ENCODE data around the gene ABLIM1. TPM values are rescaled to one million over a fixed set of nuclear protein-coding genes. Genes with fewer than 3 reads are reported as not detected.

The ABLIM1 gene
- total RNA-seq, 1 donor from 2014 or later: 51.4 TPM

DNA sequence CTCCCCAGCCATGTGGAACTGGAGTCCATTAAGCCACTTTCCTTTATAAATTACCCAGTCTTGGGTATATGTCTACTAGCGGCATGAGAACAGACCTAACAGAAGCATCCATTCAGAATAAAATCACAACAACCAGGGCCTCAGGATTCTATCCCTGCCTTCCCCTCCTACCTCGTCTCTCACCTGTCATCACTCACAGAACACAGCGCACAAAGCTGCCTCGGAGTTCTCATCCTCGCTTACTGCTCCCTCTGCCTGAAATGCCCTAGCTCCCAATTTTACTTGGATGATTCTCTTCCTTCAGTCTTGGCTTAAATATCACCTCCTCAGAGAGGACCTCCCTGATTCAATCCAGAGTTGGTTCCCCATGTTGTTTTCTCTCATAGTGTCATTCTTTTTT, 183.1 kb downstream of the ABLIM1 start:
- DNase-seq (ENCODE audit: low spot score in 2 of 2) (no peak), FAIRE-seq (no peak)

DNA sequence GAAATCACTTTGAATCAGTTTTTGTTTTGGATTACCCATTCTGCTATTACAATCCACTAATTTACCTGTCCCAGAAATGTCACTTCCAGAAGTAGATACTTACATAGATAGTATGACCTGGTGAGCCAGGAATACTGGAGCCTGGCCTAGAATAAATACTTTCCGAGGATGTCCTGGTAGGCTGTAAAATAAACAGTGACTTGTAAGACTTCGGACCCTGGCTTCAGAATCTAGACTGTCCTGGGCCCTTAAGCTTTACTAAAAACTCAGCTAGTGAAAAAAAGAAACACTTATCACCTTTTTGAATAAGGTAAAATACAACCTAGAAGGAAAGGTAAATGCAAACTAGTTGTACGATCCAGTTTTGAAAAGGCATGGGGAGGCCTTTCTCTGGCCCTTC, 184.3 kb downstream of the ABLIM1 start:
- no peak for FAIRE-seq
- DNase-seq (ENCODE audit: low spot score in 2 of 2): no peak

DNA sequence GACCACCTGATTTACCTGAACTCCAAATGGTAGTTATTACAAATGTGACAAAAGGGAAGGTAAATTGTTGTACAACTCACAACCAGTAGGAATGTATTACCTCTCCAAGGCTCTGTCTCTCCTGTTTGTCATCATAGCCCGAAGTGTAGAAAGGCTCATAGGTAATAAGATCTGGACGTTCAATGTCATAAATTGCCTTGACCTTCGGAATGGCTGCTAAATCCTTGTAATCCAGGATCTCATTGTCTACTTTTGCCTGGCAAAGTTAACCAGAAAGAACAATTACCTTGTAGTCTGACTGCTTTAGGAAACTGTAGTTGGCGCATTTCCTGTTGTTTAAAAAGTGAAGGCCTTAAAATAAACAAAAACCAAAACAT, 185.2 kb downstream of the ABLIM1 start:
- FAIRE-seq: no peak
- DNase-seq (ENCODE audit: low spot score in 2 of 2): no peak

DNA sequence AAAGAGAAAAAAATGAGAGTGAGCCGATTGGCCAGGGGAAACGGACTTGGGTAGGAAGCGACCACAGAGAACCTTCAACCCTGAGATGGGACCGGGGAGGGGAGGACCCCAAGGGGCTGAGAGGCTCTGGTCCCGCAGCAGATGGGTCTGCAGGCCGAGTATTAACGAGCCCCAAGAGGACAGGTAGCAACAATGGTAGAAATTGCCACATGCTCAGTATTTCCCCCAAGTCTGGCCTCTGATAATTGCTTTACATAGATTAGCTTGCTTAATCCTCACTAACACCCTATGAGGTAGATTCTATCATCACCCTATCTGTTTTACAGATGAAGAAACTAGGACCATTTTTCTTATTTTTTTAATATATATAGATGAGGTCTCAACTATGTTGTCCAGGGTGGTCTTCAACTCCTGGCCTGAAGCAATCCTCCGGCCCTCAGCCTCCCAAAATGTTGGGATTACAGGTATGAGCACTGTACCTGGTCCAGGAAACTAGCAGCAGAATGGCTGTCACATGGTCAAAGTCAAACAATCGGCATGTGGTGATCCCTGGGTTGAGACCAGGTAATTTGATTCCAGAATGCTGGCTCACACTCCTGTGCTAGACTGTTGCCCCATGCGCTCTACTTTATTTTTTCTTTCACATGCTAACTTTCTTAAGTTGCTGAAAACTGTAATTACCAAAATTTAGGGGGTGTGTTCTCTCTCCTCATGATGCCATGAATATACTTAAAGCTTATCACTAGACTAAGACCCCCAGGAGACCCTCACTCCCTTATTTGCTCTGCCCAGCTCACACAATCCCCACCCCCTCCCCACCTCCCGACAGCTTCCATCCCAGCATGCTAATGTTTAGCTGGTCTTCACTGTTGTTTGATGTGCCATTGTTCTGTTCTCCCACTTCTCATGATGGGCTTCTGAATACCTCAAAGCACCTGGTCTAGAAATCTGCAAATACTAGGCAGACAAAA, 185.9 kb downstream of the ABLIM1 start:
- DNase-seq (ENCODE audit: low spot score in 2 of 2): no peak
- no peak for FAIRE-seq

DNA sequence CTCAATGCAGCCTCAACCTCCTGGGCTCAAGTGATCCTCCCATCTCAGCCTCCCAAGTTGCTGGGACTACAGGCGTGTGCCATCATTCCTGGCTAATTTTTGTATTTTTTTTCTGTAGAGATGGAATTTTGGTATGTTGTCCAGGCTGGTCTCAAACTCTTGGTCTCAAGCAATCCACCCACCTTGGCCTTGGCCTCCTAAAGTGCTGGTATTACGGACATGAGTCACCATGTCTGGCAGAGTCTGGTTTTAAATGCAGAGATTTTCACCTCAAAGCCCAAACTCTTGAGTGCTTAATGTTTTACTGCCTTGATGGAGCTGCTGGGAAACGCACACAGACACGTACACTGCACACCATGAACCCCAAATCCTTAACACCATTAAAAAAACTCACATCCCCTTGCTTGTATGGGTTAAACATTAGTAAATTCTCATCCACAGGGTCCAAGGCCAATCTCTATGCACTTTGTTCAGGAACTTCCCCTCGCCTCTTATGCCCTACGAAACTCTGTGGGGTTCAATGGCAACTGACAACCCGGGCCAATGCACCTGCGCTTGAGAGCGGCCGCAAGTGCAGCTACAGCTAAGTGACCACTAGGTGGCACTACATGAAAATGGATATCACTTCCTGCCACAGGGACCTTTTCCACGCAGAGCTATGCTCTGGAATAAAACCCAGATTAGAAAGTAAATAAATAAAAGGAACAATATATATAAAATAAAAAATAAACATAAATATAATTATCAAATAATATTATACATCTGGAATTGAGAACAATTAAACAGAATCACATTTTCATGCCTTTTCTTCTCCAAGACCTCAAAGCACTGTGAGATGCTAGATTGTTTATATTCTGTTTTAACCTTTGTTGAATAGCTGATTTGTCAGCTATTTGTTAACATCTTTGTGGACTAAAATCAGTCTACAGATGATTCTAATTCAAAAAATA, 186.8 kb downstream of the ABLIM1 start:
- DNase-seq (ENCODE audit: low spot score in 2 of 2) (peak; percentile 29 to 64), FAIRE-seq (peak; percentile 95)

DNA sequence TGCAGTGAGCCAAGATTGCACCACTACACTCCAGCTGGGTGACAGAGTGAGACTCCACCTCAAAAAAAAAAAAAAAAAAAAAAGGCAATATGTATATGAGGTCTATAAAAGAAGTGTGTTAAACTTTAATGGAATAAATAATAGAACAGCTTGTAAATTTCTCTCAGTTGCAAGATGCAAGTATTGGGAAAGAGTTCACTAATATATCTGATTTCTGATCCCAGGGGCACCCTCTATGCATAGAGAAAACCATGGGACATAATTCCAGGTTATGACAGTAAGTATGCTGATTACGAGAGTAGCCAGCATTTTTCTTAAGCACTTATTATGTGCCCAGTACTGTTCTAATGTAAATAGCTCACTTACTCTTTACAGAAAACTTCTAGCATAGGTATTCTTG, 187.7 kb downstream of the ABLIM1 start:
- FAIRE-seq: no peak
- DNase-seq (ENCODE audit: low spot score in 2 of 2): no peak

DNA sequence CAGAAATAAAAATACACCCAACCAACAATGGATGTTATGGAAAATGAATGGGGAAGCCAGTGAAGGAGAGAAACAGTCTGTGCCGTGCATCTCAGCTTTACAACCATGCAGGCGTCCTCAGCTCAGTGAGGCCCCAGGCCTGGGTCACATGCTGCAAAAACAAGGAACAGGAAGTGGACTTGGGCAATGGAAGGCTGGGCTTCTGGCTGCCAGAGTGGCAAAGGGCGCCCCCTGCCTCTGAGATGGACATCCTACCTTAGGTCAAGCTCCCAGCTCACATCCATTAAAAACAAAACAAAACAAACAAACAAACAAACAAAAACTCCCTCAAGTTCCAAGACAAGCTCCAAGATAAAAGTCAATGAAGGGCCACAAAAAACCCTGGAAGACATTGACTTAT, 199.1 kb downstream of the ABLIM1 start:
- DNase-seq (ENCODE audit: low spot score in 2 of 2) (no peak), FAIRE-seq (no peak)

DNA sequence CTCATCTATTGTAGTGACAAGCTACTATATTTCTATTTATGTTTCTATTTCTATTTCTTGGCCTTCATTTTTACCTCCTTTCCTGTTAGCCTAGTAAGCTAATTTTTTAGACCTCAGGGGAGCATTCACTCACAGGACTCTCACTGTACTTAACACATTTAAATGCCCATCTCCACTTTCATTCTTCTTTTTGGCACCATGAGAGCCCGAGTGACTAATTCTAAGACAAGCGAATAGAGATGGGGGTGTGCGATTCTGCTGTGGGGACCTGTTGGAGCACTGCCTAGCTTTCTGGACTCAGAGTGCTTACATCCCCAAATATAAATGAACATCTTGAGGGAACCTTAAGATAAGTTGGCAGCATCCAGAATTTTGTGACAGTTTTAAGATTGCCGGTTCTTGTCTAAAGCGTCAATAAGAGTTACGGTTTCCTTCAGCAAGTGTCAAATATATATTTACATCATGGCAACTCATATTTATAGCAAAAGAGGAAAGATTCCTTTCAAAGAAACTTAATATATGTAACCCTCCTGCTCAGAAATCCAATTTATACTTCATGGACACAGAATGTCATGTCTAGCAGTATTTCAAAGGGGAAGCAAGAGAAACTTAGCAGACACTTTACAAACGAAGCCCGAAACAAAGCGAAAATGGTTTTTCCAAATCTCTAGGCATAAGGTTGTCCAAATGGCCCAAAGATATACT, 199.7 kb downstream of the ABLIM1 start:
- FAIRE-seq: no peak
- DNase-seq (ENCODE audit: low spot score in 2 of 2): no peak

DNA sequence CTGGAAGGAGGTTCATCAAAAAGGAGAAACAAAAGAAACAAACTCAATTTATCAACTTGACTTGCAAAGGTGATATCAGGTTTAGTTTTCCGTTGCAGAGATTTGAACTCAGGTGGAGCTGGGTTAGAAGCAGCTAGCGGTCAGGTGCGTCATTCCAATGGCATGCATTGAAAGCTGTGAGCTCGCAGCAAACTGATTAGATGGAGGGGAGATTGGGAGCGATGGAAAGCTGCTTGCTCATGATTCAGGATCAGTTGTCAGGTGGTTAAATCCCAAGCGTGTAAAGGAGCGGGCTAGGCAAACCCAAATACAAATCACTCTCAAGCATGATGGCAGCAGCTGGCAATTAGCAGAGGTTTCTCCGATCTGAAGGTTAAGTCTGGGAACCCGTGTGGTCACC, 204.5 kb downstream of the ABLIM1 start:
- no peak for FAIRE-seq
- DNase-seq (ENCODE audit: low spot score in 2 of 2): no peak

DNA sequence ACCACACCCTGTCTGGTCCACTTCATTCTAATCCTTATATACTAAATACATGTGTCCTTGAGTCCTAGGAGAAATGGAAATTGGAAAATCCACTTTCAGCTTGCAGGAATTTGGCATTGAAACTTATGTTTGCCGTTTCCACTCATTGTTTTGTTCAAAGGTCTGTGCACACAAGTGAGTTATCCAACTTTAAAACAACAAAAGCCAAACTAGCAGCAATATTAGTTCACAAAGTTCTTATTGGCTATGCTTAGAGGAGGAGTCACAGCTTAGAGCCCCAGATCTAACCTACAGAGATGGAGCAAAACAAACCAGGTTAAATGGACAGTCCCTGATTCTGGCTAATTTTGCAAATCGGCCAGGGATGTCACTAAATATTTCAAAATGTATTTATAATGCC, 209.2 kb downstream of the ABLIM1 start:
- FAIRE-seq: no peak
- no peak for DNase-seq (ENCODE audit: low spot score in 2 of 2)

DNA sequence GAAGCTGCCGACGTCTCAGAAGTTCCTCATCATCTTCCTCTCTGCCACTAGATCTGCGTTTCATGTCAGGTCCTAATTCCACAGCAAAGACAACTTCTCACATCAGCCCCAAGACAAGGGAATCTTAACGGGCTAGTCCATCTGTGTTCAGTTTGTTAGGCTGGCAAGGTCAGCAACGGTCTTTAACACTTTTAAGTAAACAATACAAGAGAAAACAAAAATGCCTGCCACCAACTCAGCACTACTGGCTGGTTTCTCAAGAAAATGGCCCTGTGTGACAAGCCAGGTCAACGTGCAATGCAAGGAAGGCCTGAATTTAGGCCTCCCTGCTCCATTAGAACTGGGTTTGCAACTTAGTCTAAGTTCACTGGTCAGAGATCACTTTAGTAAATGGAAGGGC, 212.7 kb downstream of the ABLIM1 start:
- FAIRE-seq (no peak), DNase-seq (ENCODE audit: low spot score in 2 of 2) (no peak)

DNA sequence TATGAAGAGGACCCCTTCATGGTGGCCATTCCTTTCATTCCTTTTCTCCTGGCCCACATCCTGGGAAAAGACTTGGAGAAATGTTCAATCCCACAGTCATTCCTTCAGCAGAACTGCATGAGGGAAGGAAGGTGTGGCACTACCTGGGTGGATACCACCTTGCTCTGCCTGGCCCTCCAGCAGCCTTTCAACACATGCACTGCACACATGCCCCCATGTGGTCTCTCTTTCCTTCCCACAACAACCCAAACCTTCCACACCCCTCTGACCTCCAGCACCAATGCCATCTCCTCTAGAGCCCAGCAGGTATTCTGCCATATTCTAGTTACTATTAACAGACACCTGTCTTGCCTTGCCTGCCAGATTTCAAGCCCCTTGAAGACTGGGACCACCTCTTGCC, 213.3 kb downstream of the ABLIM1 start:
- FAIRE-seq (no peak), DNase-seq (ENCODE audit: low spot score in 2 of 2) (no peak)

DNA sequence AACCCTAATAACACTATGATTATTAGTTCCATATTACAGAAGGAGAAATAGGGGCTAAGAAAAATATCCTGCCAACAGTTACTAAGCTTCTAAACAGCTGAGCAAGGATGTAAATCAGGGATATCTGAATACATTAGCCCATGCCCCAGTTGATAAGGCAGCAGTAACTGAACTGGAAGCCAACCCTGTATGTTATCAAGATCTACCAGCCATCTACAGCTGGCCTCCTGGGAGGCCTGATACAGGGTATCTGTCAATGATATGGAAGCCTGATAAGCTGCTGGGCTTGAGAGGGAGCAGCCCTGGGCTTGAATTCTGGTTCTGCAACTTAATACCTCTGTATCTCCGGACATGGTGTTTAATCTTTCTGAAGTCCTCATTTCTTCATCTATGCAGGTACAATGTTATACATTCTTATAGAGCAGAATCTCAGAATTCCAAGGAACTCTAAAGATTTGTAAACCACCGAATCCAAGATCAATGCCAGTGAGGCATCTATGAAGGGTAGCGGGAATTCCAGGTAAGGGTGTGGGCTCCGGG, 215.9 kb downstream of the ABLIM1 start:
- FAIRE-seq: no peak
- DNase-seq (ENCODE audit: low spot score in 2 of 2): no peak

DNA sequence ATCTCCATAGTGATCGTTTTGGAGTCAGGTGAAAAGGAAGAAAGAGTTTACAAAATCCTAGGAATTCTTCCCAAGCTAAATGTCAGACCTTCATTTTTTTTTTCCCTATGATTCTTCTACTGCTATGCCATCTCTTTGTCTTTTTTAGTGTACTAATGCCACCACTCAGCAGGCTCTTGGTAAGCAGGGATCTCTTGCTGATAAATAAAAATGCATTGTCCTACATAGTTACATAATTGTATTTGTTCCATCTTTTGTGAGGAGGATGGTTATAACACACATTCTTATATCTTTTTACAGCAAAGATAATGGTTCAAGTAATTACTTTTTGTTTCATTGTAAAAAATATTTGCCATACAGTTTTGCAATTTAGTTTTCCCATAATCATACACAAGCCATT, 217.0 kb downstream of the ABLIM1 start:
- DNase-seq (ENCODE audit: low spot score in 2 of 2): no peak
- no peak for FAIRE-seq

DNA sequence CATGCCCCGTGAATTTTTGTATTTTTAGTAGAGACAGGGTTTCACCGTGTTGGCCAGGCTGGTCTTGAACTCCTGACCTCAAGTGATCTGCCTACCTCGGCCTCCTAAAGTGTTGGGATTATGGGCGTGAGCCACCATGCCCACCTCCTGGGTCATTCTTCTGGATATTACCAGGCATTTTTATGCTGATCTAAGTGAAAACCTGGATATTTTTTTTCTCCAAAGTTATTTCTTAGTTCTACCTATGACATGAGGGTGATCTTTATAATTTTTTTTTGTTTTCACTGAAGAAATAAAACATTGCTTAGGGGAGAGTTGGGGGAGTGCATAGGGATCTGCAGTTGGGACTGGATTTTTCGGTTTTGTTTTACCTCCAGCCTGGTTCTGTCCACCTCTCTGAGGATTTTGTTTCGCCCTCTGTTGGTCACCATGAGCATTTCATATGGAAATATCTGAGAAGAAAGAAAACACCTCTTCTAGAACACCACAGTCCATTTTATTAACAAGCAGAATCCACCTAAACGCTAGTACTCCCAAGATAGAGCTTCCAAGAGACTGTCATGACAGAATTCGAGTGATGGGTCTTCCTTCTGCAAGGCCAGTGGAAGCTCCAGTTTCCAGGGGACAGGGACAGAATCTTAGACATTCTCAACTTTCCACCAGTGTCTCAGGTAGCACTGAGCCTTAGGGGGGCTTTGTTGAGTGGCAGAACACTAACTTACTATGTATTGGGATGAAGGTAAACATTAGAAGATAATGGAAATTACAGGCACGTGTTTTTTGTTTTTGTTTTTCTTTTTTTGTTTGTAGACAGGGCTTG, 220.4 kb downstream of the ABLIM1 start:
- DNase-seq (ENCODE audit: low spot score in 2 of 2) (no peak), FAIRE-seq (no peak)

DNA sequence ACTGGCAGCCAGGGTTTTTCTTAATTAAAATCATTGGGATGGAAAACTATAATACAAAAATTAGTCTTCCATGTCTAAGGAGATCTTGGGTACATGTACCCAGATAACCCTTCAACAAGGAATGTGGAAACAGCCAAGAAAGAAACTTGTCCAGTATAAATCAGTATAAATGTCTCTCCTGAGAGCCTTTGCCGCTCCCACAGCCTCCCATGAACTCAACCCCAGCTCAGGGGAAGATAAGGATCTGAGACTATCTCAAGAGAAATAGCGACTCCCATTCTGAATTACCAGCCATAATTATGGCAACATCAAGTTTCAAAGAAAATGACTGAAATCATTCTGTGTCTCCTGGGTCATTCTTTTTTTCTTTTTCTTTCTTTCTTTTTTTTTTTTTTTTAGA, 221.1 kb downstream of the ABLIM1 start:
- DNase-seq (ENCODE audit: low spot score in 2 of 2): no peak
- no peak for FAIRE-seq

DNA sequence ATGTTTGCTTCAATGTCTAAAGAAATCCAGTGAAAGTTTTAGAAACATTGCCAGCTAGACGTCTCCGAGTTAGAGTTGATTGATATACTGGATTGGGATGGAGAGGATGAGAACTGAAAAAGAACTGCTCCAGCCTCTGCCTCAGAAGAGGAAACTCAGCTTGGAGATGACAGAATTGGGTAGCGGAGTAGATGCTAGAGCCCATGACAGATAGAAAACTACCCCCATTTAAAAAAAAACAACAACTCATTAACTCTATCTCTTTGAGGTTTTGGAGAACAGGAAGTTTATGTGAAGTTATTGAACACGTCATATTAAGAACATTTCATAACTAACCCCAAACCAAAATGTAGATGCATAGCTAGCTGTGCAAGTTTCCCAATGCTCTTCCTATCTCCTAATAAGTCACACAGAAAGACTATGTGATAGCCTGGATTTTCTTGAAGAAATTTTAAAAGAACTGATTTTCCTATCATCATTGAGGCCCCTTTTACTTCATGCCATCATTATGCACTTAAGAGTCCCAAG, 225.4 kb downstream of the ABLIM1 start:
- no peak for FAIRE-seq
- DNase-seq (ENCODE audit: low spot score in 2 of 2): no peak

DNA sequence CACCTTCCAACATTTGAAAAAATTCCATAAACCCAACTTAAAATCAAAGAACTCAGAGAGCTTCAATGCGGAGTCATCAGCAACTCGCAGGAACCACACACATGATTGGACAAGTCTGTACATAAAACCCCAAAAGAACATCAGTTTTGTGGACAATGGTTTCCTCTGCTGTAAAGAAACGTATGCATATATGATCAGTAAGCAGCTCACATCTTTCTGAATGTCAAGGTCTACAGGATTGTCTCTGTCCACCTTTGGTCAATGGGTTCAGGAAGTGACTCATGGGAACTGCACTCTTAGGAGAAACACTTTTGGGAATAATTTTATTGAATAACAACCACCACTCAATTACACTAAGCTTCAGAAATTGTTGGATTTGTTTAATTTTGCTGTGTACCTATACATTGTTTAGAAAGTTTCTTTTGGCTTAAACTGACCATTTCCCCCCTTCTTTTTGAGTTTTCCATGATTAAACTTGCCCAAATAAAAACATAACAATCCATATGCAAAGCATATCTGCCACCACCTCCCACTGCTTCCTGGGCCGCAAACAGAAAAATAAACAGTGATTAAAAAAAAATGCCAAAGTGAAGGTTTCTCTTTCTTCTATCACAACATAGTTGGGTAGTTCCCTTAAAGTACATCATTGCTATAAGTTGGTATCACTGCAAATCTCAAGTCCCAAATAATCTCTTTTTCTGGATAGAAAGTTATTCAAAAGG, 226.5 kb downstream of the ABLIM1 start:
- FAIRE-seq (no peak), DNase-seq (ENCODE audit: low spot score in 2 of 2) (no peak)

All from frontal cortex (tissue), 4 donors.